Adipocyte (in vitro differentiated cells): ENCODE measurements around the gene TTF2.
"Not testable (repeated sequence)": the region's sequence is repeated elsewhere in the genome, so short reads cannot be mapped to it uniquely, and the experiment has no call there.

ENCODE experiments used
- DNase-seq: peaks from one replicate; pipeline ENCODE4 v3.0.0-alpha.2; 2015; ENCODE audit warnings: low read depth
- H3K27me3 ChIP-seq: replicated peaks from 2 replicates; pipeline ENCODE4 v1.7.0; 2013; ENCODE audit warnings: mild to moderate bottlenecking, low read length, moderate library complexity; ENCODE audit not compliant: control insufficient read depth, insufficient read depth
- H3K36me3 ChIP-seq: 2 replicates; pipeline ENCODE4 v1.7.0; 2013; ENCODE audit warnings: low read length, mild to moderate bottlenecking, moderate library complexity; ENCODE audit not compliant: control insufficient read depth, insufficient read depth, severe bottlenecking
- H3K4me1 ChIP-seq: 2 replicates; pipeline ENCODE4 v1.7.0; 2013; ENCODE audit warnings: mild to moderate bottlenecking, low read length, moderate library complexity; ENCODE audit not compliant: control insufficient read depth, insufficient read depth
- H3K4me3 ChIP-seq: 2 replicates; pipeline ENCODE4 v1.7.0; 2013; ENCODE audit warnings: mild to moderate bottlenecking, low read length, moderate library complexity
- H3K9ac ChIP-seq: 2 replicates; pipeline ENCODE4 v1.7.0; 2013; ENCODE audit warnings: mild to moderate bottlenecking, low read length, moderate library complexity
- H3K9me3 ChIP-seq: 2 replicates; pipeline ENCODE4 v1.7.0; 2013; ENCODE audit warnings: mild to moderate bottlenecking, low read length, moderate library complexity; ENCODE audit not compliant: control insufficient read depth

The TTF2 gene

DNA sequence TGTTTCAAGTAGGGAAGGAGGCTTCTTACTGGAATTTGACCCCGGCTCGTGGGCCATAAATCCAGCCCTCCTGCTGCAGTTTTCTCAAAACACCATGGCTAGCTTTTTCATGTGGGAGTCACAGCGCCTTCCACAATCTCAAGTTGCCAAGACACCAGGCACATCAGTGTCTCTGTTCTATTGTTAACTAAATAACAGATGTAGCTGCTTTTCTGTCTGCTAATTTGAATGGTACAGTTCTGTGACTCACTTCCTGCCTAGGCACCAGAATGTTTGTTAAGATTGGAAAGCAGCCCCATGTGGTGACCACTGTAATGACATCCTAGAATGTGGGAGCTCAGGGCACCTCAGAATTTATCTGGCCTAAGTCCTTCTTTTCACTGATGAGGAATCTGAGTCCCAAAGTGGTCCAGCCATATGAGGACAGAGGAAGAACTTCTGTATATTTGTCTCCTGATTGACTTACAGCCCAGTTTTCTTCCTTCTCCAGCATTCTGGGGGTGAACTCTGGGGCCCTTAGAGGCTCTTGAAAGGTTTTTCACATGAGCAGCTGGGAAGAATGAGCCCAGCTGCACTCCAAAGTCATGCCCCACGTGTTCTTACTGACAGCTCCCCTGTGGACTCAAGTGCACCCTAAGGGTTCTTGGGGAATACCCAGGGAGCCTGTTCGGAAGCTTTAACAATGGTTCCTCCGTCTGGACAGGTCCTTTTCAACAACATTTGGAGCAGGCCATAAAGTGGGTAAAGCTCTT, 33.9 kb downstream of the TTF2 start:
- H3K4me1 ChIP-seq, result peaks cover 24% of the 10 kb centered on the region
- peaks cover 37% of the 10 kb centered on the region for H3K36me3 ChIP-seq
- H3K27me3 ChIP-seq, result no peaks in the 10 kb centered on the region
- H3K9ac ChIP-seq, result no peak overlapping the region
- peak overlapping the region; percentile 23 for H3K4me3 ChIP-seq
- DNase-seq, result peak; percentile 65
- no peaks in the 10 kb centered on the region for H3K9me3 ChIP-seq

DNA sequence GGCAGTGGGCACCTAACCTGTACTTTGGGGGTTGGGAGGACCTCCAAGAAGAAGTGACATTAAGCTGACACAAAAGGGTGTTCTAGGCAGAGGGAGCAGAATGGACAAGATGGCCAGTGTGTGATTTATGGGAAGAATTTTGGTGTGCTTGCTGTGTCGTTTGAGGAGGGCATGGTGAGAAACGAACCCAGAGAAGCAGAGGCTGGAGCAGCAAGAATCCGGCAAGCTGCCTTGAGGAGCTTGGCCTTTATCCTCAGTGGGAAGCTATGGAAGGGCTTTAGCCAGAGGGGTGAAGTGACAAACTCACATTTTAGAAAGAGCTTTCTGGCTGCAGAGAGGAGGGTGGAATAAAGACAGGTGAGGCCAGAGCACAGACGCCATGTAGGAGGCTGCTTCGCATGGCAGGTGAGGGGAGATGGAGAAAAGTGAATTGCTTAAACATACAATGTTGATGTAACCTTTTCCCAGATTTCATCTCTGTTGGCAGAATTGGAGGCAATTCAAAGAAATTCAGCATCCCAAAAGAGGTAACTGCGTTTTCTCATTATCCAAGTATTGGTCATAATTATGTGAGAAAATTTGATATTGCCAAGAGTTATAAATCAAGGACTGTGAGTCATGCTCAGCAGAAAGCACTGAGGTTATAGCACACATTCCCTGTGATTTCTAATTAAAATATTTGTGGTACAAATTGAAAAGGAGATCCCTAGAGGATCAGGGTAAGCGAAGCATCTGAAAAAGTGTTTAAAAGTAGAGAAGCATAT, 34.9 kb downstream of the TTF2 start:
- Histone ChIP-seq H3K9ac (no peak overlapping the region), H3K36me3 (peaks cover 42% of the 10 kb centered on the region), H3K4me1 (peaks cover 24% of the 10 kb centered on the region), H3K27me3 (no peaks in the 10 kb centered on the region), H3K4me3 (no peak overlapping the region), H3K9me3 (no peaks in the 10 kb centered on the region)
- DNase-seq, result peak; percentile 14

DNA sequence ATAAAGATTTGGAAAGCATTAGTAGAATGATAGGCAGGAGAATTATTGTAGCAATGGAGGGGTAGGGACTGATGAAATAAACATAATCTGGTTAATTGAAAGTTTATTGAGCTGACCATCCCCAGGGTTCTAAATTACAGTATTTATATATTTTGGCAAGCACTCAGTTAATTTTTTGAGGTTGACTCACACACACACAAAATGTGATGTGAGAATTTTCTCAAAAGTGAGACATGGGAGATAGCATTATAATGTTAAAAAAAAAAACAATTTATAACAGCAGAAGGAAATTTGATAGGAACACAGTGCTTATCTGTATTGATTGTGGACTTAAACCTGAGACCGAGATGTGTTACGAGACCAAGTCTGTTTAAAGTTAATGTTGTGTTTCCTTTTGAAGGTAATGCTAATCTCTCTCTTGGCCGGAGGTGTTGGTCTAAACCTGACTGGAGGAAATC, 36.9 kb downstream of the TTF2 start:
- no peak overlapping the region for H3K4me3 ChIP-seq
- H3K27me3 ChIP-seq, result no peaks in the 10 kb centered on the region
- H3K9ac ChIP-seq, result no peak overlapping the region
- H3K4me1 ChIP-seq, result peaks cover 24% of the 10 kb centered on the region
- no peaks in the 10 kb centered on the region for H3K9me3 ChIP-seq
- H3K36me3 ChIP-seq, result peaks cover 32% of the 10 kb centered on the region
- peak; percentile 57 for DNase-seq

DNA sequence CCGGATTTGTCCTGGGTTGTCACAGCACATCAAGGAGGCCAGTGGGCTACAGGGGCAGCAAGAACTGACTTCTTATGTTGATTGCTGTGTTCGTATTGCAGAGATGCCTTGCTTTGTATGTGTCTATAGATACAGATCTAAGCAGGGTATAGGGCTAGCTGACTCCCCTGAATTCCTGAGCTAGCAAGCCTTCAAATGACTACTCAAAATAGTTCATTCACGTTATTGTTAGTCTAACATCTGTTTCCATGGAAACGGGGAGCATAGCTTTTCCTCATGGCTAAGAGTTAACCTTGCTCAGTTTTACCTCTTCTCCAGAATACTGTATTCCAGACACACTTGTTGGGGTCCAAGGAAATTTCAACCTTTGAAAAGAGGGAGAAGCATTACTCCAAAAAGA, 37.3 kb downstream of the TTF2 start:
- H3K9ac ChIP-seq, result no peak overlapping the region
- peaks cover 23% of the 10 kb centered on the region for H3K4me1 ChIP-seq
- DNase-seq, result peak; percentile 54
- H3K9me3 ChIP-seq, result no peaks in the 10 kb centered on the region
- no peaks in the 10 kb centered on the region for H3K27me3 ChIP-seq
- no peak overlapping the region for H3K4me3 ChIP-seq
- peaks cover 36% of the 10 kb centered on the region for H3K36me3 ChIP-seq

DNA sequence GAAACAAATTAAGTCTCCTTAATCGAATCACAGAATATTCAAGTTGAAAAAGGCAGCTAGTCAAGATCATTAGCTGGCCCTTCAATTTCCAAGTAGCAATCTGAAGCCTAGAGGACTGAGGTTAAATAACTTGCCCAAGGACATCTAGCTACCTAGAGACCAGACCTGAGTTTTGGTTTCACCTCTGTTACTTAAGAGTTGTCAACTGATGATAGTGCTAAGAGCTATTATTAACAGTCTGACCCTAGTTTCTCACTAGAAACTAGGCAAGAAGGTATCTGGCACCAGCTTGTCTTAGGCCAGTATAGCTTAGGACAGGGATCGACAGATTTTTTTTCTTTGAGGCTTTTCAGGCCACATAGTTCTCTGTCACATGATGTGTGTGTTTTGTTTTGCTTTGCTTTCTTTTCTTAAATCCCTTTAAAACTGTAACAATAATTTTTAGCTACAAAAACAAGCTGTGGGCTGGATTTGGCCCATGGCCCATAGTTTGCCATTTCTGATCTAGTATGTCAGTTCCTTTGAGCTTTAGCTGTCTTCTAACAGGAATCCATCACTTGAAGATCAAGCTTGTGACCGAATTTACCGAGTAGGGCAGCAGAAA, 38.3 kb downstream of the TTF2 start:
- no peaks in the 10 kb centered on the region for H3K27me3 ChIP-seq
- no peaks in the 10 kb centered on the region for H3K9me3 ChIP-seq
- H3K4me1 ChIP-seq, result peaks cover 15% of the 10 kb centered on the region
- H3K36me3 ChIP-seq, result peaks cover 42% of the 10 kb centered on the region
- no peak overlapping the region for H3K4me3 ChIP-seq
- no peak overlapping the region for H3K9ac ChIP-seq
- peak; percentile 58 for DNase-seq

DNA sequence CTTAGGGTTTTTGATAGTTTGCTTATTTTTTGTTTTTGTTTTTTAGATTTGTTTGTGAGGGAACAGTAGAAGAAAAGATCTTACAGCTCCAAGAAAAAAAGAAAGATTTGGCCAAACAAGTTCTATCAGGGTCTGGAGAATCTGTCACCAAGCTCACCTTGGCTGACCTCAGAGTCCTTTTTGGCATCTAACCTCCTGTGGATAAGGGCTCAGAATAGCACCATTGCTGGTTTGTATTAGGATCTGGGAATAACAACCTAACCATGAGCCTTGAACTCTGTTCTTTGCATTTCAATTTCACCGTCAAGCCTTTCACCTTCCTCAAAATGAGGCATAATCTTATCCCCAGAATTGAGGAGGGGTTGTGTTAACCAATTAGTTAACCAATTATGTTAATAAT, 41.2 kb downstream of the TTF2 start:
- Histone ChIP-seq H3K4me3 (no peak overlapping the region), H3K36me3 (peaks cover 42% of the 10 kb centered on the region), H3K4me1 (no peaks in the 10 kb centered on the region), H3K27me3 (no peaks in the 10 kb centered on the region), H3K9me3 (no peaks in the 10 kb centered on the region), H3K9ac (no peak overlapping the region)
- DNase-seq, result no peak

DNA sequence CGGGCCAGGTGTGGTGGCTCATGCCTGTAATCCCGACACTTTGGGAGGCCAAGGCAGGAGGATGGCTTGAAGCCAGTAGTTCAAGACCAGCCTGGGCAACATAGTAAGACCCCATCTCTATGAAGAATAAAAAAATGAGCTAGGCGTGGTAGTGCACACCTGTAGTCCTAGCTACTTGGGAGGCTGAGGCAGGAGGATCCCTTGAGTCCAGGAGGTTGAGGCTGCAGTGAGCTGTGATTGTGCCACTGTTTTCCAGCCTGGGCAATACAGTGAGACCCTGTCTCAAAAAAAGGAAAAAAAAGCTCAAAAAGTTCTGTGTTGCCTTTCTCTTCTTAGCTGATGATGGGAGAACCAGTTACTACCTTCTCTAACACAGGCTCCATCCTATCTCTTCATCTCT, 41.7 kb downstream of the TTF2 start:
- not testable (repeated sequence) for H3K4me3 ChIP-seq, H3K27me3 ChIP-seq, DNase-seq, H3K9me3 ChIP-seq, H3K9ac ChIP-seq, H3K4me1 ChIP-seq
- peaks cover 42% of the 10 kb centered on the region for H3K36me3 ChIP-seq

DNA sequence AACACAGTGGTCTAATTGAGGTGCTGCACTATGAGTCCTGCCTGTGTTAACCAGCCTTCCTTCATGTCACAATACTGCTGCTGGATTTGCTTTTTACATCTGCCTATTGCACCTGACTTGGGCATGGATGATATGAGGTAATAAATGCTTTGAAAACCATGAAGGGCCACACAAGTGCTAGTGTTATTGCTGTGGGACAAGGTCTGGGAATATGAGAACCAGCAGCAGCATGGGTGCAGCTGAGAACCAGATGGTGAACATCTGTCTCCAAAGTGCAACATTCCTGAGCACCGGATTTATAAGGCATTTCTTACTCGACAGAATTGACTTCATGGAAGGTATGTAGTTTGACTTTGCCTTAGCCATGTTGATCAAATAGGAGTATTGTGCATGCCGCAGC, 44.9 kb downstream of the TTF2 start:
- no peaks in the 10 kb centered on the region for H3K27me3 ChIP-seq
- no peak overlapping the region for H3K9ac ChIP-seq
- no peak for DNase-seq
- no peaks in the 10 kb centered on the region for H3K4me1 ChIP-seq
- H3K36me3 ChIP-seq, result peaks cover 18% of the 10 kb centered on the region
- H3K9me3 ChIP-seq, result no peaks in the 10 kb centered on the region
- no peak overlapping the region for H3K4me3 ChIP-seq

DNA sequence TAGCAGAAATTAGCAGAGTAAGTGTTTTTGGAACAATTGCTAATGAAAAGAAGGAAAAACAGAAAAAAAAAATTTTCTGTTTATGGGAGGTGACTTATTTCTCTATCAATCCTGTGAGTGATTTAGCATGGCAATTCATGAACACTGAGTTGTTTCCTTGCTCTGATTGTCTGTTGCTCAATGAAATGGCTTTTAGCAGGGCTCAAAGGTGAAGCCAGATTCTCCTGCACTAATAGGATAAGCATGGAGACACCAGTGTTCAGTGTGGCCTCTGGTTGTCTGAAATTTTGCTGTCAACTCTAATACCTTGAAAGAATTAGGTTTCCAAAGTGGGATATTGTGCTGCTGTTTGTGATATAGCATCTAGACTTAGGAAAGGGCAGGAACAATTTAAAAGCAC, 45.6 kb downstream of the TTF2 start:
- H3K9ac ChIP-seq, result no peak overlapping the region
- peaks cover 15% of the 10 kb centered on the region for H3K36me3 ChIP-seq
- no peaks in the 10 kb centered on the region for H3K27me3 ChIP-seq

DNA sequence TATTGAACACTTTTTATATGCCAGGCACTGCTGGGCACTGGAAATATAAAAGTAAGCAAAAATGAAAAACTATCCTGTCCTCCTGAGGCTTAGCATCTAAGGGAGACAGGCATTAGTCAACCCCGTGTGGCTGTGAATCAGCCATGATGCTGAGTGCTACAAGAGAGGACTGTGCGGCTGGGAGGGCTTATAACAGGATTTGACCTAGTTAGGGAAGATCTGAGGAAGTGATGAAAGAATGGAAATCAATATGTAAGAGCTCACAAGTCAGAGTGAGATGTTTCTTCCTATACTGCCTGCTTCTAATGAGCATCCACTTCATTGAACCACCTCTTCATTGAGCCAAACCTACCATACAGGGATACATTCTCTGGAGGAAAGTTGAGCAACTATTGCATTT, 46.4 kb downstream of the TTF2 start:
- DNase-seq, result no peak
- Histone ChIP-seq H3K4me3 (no peak overlapping the region), H3K4me1 (no peaks in the 10 kb centered on the region), H3K9ac (no peak overlapping the region), H3K9me3 (no peaks in the 10 kb centered on the region), H3K36me3 (peaks cover 12% of the 10 kb centered on the region), H3K27me3 (no peaks in the 10 kb centered on the region)

More for the DNA sequence above, 45.6 kb downstream of the TTF2 start:
- Histone ChIP-seq H3K4me3 (no peak overlapping the region), H3K9me3 (no peaks in the 10 kb centered on the region), H3K4me1 (no peaks in the 10 kb centered on the region)
- DNase-seq, result no peak

DNA sequence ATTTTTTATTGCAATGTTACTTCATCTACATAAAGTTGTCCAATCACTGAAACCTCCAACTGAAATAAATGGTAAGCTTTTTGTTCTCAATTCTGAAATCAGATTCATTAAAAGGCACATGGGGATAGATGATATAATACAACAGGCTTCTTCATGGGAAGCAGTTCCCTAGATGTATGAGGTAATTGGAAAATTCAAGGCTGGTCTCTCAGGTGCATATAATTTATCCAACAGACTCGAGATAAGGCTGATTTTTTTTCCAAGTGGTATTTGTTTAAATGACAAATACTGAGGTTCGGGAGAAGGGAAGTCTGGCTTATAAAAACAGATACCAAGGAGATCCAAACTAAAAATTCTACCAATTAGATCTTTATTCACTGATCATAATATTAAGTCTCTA, 47.2 kb downstream of the TTF2 start:
- H3K36me3 ChIP-seq, result peaks cover 6% of the 10 kb centered on the region
- DNase-seq, result no peak
- no peaks in the 10 kb centered on the region for H3K27me3 ChIP-seq
- H3K4me1 ChIP-seq, result no peaks in the 10 kb centered on the region
- H3K4me3 ChIP-seq, result no peak overlapping the region
- no peaks in the 10 kb centered on the region for H3K9me3 ChIP-seq
- H3K9ac ChIP-seq, result no peak overlapping the region
